Dedifferentiated amniotic fluid mesenchymal stem cell (primary cell): ENCODE measurements around the gene CYSRT1.

Experiments
- DNase-seq: peaks from one replicate; pipeline ENCODE4 v3.0.0-alpha.2; 2016; ENCODE audit errors: extremely low spot score

The CYSRT1 gene

GRCh38 chr9:137190315-137190856 is 34.6 kb upstream of the CYSRT1 start:
- no peak for DNase-seq

GRCh38 chr9:137191245-137191644 is 33.7 kb upstream of the CYSRT1 start:
- DNase-seq, result no peak

- DNase-seq, result no peak
Measured at GRCh38 chr9:137191691-137192447, 33.1 kb upstream of the CYSRT1 start.

DNA sequence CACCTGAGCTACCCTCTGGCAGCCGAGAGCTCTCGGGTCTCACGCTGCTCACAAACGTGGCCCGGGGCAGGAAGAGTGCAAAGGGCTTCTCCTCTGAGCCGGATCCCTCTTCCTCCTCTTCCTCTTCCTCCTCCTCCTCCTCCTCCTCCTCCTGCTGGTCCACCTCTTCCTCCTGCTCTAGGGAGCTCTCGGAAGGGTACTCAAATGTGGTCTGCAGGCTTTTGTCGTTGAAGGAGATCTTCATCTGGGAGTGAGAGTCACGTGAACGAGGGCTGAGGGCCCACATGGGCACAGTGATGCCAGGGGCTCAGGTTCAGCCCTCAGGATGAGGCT is 32.6 kb upstream of the CYSRT1 start:
- no peak for DNase-seq

DNA sequence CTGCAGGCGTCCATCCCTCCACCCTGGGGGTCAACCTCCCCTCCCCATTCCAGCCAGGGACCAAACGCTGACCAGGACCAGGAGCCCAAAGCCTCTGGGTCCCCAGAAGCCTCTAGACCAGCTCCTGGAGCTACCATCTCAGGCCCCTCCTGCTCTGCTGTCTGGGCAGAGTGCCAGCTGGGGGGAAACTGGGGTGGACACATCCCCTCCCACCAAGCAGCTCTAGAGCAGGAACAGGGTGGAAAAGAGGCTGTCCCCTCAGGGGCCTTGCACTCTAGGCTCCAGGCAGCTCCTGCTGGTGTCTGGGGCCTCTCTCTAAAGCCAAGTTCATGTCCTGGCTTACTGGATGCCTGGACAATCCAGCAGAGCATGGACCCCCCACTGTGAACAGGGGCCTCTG is 32.1 kb upstream of the CYSRT1 start:
- DNase-seq, result no peak

GRCh38 chr9:137193771-137194170 is 31.2 kb upstream of the CYSRT1 start:
- DNase-seq, result no peak

DNA sequence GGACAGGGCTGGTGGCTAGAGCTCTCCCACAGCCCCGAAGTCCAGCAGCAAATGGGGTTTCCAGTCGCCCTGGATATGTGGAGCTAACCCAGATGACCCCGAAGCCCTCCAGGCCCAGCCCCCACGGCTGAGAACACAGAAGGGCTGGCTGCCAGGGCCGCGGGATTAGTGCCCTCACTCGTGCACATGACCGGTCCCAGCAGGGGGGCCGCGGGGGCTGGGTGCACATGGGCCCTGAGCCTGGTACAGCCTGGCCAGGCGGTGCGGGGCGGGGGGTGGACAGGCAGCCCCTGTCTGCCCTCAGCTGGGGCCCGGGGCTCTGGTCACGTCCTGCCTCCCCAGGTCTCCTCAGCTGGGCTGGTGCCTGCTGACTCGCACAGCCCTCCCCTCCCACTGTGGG is 30.6 kb upstream of the CYSRT1 start:
- no peak for DNase-seq

GRCh38 chr9:137194909-137195308 is 30.1 kb upstream of the CYSRT1 start:
- DNase-seq, result no peak

GRCh38 chr9:137195525-137196220 is 29.3 kb upstream of the CYSRT1 start:
- no peak for DNase-seq

DNA sequence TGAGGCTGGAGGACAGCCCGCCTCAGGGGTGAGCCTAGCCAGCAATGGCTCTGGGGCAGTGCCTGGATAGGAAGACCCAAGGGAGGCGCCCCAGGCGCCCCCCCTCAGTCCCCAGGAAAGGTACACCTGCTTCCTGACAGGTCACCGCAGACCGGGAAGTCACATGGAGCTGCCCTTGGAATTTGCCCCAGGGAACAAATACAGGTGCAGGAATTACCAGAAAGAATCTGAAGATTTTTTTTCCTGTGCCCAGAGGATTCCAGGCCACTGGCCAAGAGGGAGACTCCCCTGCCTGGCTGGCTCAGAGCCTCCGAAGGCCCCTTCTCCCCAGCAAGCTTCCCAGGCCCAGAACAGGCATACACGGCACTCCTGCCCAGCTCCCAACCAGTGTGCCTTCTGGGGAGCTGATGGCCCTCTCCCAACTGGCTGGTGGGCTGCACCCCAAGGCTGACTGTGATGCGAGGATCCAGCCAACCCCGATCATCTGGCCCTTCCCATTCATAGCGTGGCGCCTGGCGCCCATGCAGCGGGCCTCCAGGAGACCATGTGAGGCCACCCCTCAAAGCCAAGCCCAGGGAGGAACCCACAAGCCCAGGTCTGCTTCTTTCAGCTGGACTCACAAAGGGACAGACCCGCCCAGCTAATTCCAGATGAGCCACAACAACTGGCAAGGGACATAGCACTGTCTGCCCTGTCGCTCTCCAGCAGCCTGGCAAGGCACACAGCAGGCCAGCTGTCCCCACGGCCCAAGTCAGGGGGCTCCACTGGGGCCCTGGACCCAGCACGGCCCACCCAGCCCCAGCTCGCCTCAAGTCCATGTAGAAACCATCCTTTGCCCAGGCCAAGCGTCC is 26.7 kb upstream of the CYSRT1 start:
- no peak for DNase-seq

- no peak for DNase-seq
Measured at GRCh38 chr9:137198902-137199283, 26.1 kb upstream of the CYSRT1 start.

DNA sequence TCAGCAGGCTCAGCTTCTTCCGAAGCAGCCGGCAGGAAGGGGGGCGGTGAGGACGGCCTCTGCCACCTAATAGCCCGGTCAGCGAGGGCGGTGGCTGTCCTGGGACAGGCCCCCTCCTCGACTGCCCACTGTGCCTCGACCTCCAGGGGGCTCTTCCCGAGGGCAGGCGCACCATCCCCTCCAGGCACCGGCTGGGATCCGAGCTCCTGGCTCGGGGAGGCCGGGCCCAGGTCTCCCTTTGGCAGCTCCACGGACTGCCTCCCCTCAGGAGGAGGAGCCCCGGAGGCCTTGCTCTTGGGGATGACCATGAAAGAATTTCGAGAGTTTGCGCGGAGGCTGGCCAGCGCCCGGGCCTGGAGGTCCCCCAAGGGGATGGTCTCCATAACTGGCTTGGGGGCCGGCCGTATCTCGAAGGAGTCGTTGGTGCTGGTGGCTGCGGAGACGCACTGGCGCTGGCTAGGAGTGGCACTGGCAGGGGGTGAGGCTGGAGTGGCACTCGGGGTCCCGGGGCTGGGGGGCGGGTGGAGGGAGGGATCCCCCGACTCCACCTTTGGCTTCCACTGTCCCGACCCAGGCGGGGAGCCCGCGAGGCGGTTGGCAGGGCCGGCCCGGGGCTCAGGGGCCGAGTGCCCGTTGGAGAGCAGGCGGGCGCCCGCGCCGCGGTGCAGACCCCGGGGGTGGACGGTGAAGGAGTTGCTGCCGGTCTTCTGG is 25.4 kb upstream of the CYSRT1 start:
- no peak for DNase-seq

- DNase-seq, result peak; percentile 98
Measured at GRCh38 chr9:137200311-137201204, 24.4 kb upstream of the CYSRT1 start, which contains the start of gene TPRN. Gene TPRN (minus strand): TSS chr9:137200741. CDS start chr9:137200711, 30 bp downstream.

DNA sequence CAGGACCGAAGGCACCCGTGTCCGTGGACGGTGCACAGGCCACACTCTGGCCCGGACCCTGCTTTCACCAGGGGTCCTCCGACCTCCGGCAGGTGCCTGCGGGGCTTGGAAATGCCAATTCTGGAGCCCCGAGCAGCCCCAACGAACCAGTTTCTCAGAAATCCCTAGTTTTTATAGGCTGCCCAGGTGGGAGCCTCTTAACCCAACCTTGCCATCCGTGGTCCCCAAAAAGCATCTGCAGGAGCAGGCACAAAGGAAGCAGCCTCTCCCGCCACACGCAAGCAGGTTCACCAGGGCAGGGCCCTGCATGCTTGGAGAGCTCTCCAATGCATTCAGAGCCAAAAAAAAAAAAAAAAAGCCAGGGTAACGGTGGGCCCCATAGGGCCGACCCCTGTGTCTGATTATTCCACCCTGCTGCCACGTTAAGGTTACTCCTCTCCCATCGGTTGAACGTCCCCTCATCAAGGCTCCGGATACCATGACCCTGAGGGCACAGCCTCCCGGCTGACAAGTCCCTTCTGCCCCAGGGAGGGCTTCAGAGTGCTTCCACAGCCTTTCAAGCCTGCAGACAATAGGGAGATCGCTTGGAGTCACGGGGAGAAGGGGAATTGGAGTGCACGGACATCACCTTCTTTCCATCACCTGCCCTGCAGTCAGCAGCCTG is 23.6 kb upstream of the CYSRT1 start:
- no peak for DNase-seq

- no peak for DNase-seq
Measured at GRCh38 chr9:137202966-137203365, 22.0 kb upstream of the CYSRT1 start.

DNA sequence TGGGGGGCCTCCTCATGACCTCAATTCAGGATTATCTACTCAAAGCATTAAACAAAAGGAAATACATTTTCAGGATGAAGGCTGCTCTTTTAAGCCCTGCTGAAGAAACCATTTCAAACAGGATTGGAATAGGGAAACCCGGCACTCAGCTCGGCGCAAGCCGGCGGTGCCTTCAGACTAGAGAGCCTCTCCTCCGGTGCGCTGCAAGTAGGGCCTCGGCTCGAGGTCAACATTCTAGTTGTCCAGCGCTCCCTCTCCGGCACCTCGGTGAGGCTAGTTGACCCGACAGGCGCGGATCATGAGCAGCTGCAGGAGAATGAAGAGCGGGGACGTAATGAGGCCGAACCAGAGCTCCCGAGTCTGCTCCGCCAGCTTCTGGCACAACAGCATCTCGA is 20.2 kb upstream of the CYSRT1 start:
- no peak for DNase-seq

- DNase-seq, result peak; percentile 86
Measured at GRCh38 chr9:137205126-137206069, 19.6 kb upstream of the CYSRT1 start, which contains the start of the genes NDOR1 and TMEM203. Gene NDOR1 (plus strand): TSS chr9:137205700. CDS start chr9:137205778, 78 bp downstream. Gene TMEM203 (minus strand): TSS chr9:137205648. CDS start chr9:137205414, 234 bp downstream.

GRCh38 chr9:137206602-137207001 is 18.4 kb upstream of the CYSRT1 start:
- DNase-seq, result no peak

GRCh38 chr9:137211532-137211931 is 13.4 kb upstream of the CYSRT1 start:
- no peak for DNase-seq
